ENCODE results near the gene TCF4. TPM values are rescaled to one million over a fixed set of nuclear protein-coding genes. Genes with fewer than 3 reads are reported as not detected.
A peak's percentile ranks its signal among the peaks of the same experiment; 100 is the strongest.

TCF4 gene
- total RNA-seq, 1 donor from 2014 or later, result 199 TPM

GRCh38 chr18:55287149-55287806 is 300.7 kb downstream of the TCF4 start:
- peak; percentile 30 for DNase-seq
- Mint-ChIP-seq H3K4me1 (ENCODE audit: low read depth, unreplicated experiment) (peaks cover 27% of the 10 kb centered on the region), H3K27ac (ENCODE audit: unreplicated experiment) (peak overlapping the region; percentile 41), H3K27me3 (ENCODE audit: unreplicated experiment) (no peaks in the 10 kb centered on the region), H3K36me3 (ENCODE audit: unreplicated experiment) (no peaks in the 10 kb centered on the region), H3K4me3 (ENCODE audit: unreplicated experiment) (peak overlapping the region; percentile 26), H3K9me3 (ENCODE audit: unreplicated experiment) (peaks cover 5% of the 10 kb centered on the region)
- no peak for TF ChIP-seq CTCF (IDR thresholded peaks at IDR 0.05; ENCODE audit: partially characterized antibody, unreplicated experiment)

GRCh38 chr18:55286257-55286825 is 301.7 kb downstream of the TCF4 start:
- DNase-seq, result no peak
- H3K4me3 Mint-ChIP-seq (ENCODE audit: unreplicated experiment), result no peak overlapping the region
- peaks cover 23% of the 10 kb centered on the region for H3K4me1 Mint-ChIP-seq (ENCODE audit: low read depth, unreplicated experiment)
- H3K36me3 Mint-ChIP-seq (ENCODE audit: unreplicated experiment), result no peaks in the 10 kb centered on the region
- no peaks in the 10 kb centered on the region for H3K27me3 Mint-ChIP-seq (ENCODE audit: unreplicated experiment)
- H3K27ac Mint-ChIP-seq (ENCODE audit: unreplicated experiment), result no peak overlapping the region
- TF ChIP-seq CTCF (IDR thresholded peaks at IDR 0.05; ENCODE audit: partially characterized antibody, unreplicated experiment), result no peak
- H3K9me3 Mint-ChIP-seq (ENCODE audit: unreplicated experiment), result peaks cover 5% of the 10 kb centered on the region

- H3K4me3 Mint-ChIP-seq (ENCODE audit: unreplicated experiment), result no peak overlapping the region
Observed at GRCh38 chr18:55284614-55285013, 303.4 kb downstream of the TCF4 start.

GRCh38 chr18:55283309-55283708 is 304.7 kb downstream of the TCF4 start:
- Mint-ChIP-seq H3K4me3 (ENCODE audit: unreplicated experiment) (no peak overlapping the region), H3K4me1 (ENCODE audit: low read depth, unreplicated experiment) (peaks cover 22% of the 10 kb centered on the region), H3K36me3 (ENCODE audit: unreplicated experiment) (no peaks in the 10 kb centered on the region), H3K9me3 (ENCODE audit: unreplicated experiment) (peaks cover 5% of the 10 kb centered on the region), H3K27ac (ENCODE audit: unreplicated experiment) (no peak overlapping the region), H3K27me3 (ENCODE audit: unreplicated experiment) (no peaks in the 10 kb centered on the region)
- DNase-seq, result no peak
- TF ChIP-seq CTCF (IDR thresholded peaks at IDR 0.05; ENCODE audit: partially characterized antibody, unreplicated experiment), result no peak

More at GRCh38 chr18:55284614-55285013, 303.4 kb downstream of the TCF4 start:
- no peaks in the 10 kb centered on the region for H3K27me3 Mint-ChIP-seq (ENCODE audit: unreplicated experiment)
- TF ChIP-seq CTCF (IDR thresholded peaks at IDR 0.05; ENCODE audit: partially characterized antibody, unreplicated experiment), result no peak
- DNase-seq, result no peak
- H3K27ac Mint-ChIP-seq (ENCODE audit: unreplicated experiment), result no peak overlapping the region
- peaks cover 5% of the 10 kb centered on the region for H3K9me3 Mint-ChIP-seq (ENCODE audit: unreplicated experiment)
- peaks cover 21% of the 10 kb centered on the region for H3K4me1 Mint-ChIP-seq (ENCODE audit: low read depth, unreplicated experiment)
- H3K36me3 Mint-ChIP-seq (ENCODE audit: unreplicated experiment), result no peaks in the 10 kb centered on the region

- Mint-ChIP-seq H3K27ac (ENCODE audit: unreplicated experiment) (peak overlapping the region; percentile 75), H3K4me3 (ENCODE audit: unreplicated experiment) (peak overlapping the region; percentile 44), H3K9me3 (ENCODE audit: unreplicated experiment) (no peaks in the 10 kb centered on the region), H3K27me3 (ENCODE audit: unreplicated experiment) (no peaks in the 10 kb centered on the region), H3K36me3 (ENCODE audit: unreplicated experiment) (no peaks in the 10 kb centered on the region), H3K4me1 (ENCODE audit: low read depth, unreplicated experiment) (peaks cover 13% of the 10 kb centered on the region)
- no peak for DNase-seq
- TF ChIP-seq CTCF (IDR thresholded peaks at IDR 0.05; ENCODE audit: partially characterized antibody, unreplicated experiment), result no peak
Observed at GRCh38 chr18:55280503-55280902, 307.5 kb downstream of the TCF4 start.
